Measurements from ENCODE around the gene CHN1. TPM values are rescaled to one million over a fixed set of nuclear protein-coding genes. Genes with fewer than 3 reads are reported as not detected.

The CHN1 gene
- total RNA-seq, 1 donor from 2014 or later: 14.2 TPM

DNA sequence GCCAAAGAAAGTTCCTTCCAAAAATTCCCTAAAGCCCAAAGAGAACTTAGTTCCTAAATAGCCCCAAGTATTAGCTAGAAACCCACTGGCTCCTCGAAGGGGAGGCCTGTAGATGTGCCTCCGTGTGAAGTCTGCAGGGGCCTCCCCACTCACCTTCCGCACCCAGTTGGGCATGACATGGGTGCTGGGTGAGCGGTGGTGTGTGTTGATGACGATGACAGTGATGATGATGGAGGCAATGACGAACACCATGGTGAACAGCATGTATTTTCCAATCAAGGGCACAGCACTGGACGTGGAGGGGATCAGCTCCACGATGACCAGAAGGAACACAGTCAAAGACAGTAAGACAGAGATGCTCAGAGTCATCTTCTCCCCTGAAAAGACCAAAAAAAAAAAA lies 255.4 kb downstream of the CHN1 start:
- Histone ChIP-seq H3K36me3 (no peaks in the 10 kb centered on the region), H3K4me1 (peaks cover 5% of the 10 kb centered on the region), H3K4me3 (no peak overlapping the region), H3K27me3 (ENCODE audit: low read depth) (peaks cover 7% of the 10 kb centered on the region), H3K27ac (replicated peaks) (no peak overlapping the region), H3K9me3 (replicated peaks) (no peaks in the 10 kb centered on the region)
- DNase-seq: no peak
- intact Hi-C loops (cut with micrococcal nuclease): no loop called here
- TF ChIP-seq, protein P1, sequence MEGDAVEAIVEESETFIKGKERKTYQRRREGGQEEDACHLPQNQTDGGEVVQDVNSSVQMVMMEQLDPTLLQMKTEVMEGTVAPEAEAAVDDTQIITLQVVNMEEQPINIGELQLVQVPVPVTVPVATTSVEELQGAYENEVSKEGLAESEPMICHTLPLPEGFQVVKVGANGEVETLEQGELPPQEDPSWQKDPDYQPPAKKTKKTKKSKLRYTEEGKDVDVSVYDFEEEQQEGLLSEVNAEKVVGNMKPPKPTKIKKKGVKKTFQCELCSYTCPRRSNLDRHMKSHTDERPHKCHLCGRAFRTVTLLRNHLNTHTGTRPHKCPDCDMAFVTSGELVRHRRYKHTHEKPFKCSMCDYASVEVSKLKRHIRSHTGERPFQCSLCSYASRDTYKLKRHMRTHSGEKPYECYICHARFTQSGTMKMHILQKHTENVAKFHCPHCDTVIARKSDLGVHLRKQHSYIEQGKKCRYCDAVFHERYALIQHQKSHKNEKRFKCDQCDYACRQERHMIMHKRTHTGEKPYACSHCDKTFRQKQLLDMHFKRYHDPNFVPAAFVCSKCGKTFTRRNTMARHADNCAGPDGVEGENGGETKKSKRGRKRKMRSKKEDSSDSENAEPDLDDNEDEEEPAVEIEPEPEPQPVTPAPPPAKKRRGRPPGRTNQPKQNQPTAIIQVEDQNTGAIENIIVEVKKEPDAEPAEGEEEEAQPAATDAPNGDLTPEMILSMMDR (IDR thresholded peaks at IDR 0.05; ENCODE audit: borderline replicate concordance): no peak

DNA sequence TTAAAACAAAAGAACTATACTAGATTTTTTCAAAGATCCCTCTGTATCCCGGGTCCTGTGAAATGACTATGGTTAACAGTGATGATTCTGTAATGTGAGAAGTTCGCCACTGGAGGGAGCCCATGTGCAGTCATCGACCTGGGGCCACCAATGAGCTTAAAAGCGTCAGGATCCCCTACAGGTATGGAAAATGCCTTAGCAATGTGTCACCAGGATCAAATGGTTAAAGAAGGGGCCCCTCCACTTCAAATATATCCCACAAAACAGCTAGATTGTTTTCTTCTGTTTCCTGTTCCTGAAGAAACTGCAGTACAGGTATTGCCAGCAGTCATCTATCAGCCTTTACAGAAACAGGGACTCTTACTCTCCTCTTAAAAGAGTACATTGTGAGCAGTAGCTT lies 256.2 kb downstream of the CHN1 start:
- no peak overlapping the region for H3K27ac ChIP-seq (replicated peaks)
- H3K4me1 ChIP-seq: no peaks in the 10 kb centered on the region
- H3K36me3 ChIP-seq: no peaks in the 10 kb centered on the region
- H3K9me3 ChIP-seq (replicated peaks): no peaks in the 10 kb centered on the region
- TF ChIP-seq, protein P1 (IDR thresholded peaks at IDR 0.05; ENCODE audit: borderline replicate concordance): peak; percentile 87
- intact Hi-C loops (cut with micrococcal nuclease): no loop called here
- H3K4me3 ChIP-seq: no peak overlapping the region
- DNase-seq: no peak
- H3K27me3 ChIP-seq (ENCODE audit: low read depth): peaks cover 7% of the 10 kb centered on the region

Other genes starting within 250 kb of the CHN1 start
- 0.33 TPM for gene CHRNA1, start 240.9 kb downstream of the CHN1 start, total RNA-seq
- 24.1 TPM for gene ATF2, start 162.8 kb upstream of the CHN1 start, total RNA-seq
- gene ATP5MC3, start 176.3 kb upstream of the CHN1 start, total RNA-seq: 1,059 TPM

Measured in left ventricle myocardium inferior (tissue), 1 donor.